ENCODE results near the gene SSC4D. TPM values are rescaled to one million over a fixed set of nuclear protein-coding genes. Genes with fewer than 3 reads are reported as not detected.
A peak's percentile ranks its signal among the peaks of the same experiment; 100 is the strongest.

Gene SSC4D
- total and polyA plus RNA-seq, 9 of the 15 experiments (the other 6 are each of a cell fraction or from before 2014, with no cell fraction given): 0.06 to 1.1 (median 0.85) TPM; not detected in 1

DNA sequence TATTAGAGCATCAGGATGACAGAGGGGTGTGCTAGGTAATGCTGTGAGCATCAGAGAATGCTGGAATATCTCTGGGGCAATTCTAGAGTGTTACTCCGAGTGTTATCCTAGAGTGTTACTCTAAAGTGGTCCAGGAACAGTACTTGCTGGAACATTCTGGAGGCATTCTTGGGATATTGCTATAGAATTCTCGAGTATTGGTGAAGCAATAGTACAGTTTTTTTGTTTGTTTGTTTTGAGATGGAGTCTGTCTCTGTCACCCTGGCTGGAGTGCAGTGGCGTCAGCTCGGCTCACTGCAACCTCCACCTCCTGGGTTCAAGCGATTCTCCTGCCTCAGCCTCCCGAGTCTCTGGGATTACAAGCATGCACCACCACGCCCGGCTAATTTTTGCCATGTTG lies 12.6 kb downstream of the SSC4D start (continued):
- TF ChIP-seq KAT8 (IDR thresholded peaks at IDR 0.05; ENCODE audit: low read depth) (no peak), BMI1 (IDR thresholded peaks at IDR 0.05; ENCODE audit: low read length) (no peak), ZFX (CRISPR knock-in tag; IDR thresholded peaks at IDR 0.05) (0 out of 2 replicates have a peak, but pooled peaks have one; percentile 5)
- TF ChIP-seq, protein P1, sequence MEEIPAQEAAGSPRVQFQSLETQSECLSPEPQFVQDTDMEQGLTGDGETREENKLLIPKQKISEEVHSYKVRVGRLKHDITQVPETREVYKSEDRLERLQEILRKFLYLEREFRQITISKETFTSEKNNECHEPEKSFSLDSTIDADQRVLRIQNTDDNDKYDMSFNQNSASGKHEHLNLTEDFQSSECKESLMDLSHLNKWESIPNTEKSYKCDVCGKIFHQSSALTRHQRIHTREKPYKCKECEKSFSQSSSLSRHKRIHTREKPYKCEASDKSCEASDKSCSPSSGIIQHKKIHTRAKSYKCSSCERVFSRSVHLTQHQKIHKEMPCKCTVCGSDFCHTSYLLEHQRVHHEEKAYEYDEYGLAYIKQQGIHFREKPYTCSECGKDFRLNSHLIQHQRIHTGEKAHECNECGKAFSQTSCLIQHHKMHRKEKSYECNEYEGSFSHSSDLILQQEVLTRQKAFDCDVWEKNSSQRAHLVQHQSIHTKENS (CRISPR knock-in tag; IDR thresholded peaks at IDR 0.05): no peak
- TF ChIP-seq, protein P2, sequence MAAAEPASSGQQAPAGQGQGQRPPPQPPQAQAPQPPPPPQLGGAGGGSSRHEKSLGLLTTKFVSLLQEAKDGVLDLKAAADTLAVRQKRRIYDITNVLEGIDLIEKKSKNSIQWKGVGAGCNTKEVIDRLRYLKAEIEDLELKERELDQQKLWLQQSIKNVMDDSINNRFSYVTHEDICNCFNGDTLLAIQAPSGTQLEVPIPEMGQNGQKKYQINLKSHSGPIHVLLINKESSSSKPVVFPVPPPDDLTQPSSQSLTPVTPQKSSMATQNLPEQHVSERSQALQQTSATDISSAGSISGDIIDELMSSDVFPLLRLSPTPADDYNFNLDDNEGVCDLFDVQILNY (CRISPR knock-in tag; IDR thresholded peaks at IDR 0.05): 0 out of 2 replicates have a peak, but pooled peaks have one; percentile 30

DNA sequence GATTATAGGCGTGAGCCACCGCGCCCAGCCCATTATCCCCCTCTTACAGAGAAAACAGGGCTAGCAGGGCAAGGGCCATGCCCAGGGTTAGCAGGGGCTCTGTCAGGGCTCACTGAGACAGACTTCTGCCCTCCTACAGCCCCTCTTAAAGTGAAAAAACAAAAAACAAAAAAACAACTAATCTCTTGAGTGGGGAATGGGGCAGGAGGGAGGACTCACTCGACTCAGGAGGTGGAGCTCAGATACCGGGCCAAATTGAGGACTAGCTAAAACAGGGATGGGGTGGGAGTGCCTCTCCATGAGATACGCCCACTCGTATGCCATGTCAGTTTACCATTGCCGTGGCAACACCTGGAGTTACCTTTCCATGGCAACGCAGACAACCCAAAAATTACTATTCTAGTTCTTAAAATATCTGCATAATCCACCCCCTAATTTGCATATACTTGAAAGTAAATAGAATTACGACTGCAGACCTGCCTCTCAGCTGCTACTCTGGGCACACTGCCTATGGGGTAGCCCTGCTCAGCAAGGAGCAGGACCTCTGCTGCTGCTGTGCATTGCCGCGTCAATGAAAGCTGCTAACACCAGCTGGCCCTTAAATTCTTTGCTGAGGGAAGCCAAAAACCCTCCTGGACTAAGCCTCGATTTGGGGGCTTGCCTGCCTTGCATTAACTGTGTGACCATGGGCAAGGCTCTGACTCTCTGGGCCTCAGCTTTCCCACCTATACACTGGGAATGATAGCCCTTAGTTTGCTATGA lies 13.4 kb downstream of the SSC4D start:
- H3K36me3 ChIP-seq (ENCODE audit: control insufficient read depth, insufficient read depth, low read length): peaks cover 3% of the 10 kb centered on the region; the same call in 1 of the 3 replicates
- ChIA-PET POLR2A (interaction anchor here (0.8 to 1.0 kb wide), 2 partner anchors 15 to 207 kb away, joined by 3 to 4 read pairs; no protein-coding TSS in a partner anchor), CTCF (ENCODE audit: low intra/inter-chr PET ratio) (no interaction called here)
- intact Hi-C loops (cut with micrococcal nuclease): no loop called here
- H3K9me1 ChIP-seq (ENCODE audit: control insufficient read depth, insufficient read depth, low read length): no peaks in the 10 kb centered on the region
- H3K4me1 ChIP-seq (replicated peaks in 1 of 2; ENCODE audit: control insufficient read depth in 2 of 2, insufficient read depth in 2 of 2, low read length in 2 of 2): peaks cover 36 to 67% of the 10 kb centered on the region in 2 experiments
- H3K4me3 ChIP-seq: no peak overlapping the region
- H3K79me2 ChIP-seq (ENCODE audit: control insufficient read depth, insufficient read depth, low read length): peaks cover 17% of the 10 kb centered on the region
- no peaks in the 10 kb centered on the region for H3K27me3 ChIP-seq (ENCODE audit: control insufficient read depth in 2 of 2, insufficient read depth in 2 of 2, low read length in 2 of 2)
- in situ Hi-C loops (cut with MboI): no loop called here
- H3K9me3 ChIP-seq (replicated peaks; ENCODE audit: control insufficient read depth, insufficient read depth, low read depth, low read length): no peaks in the 10 kb centered on the region
- 41% methylated on average over 13 of the region's 13 CpGs for WGBS (ENCODE audit: insufficient coverage, low coverage, missing lambda C conversion rate)
- H3K9ac ChIP-seq (ENCODE audit: insufficient read depth in 1 of 2, low read depth in 2 of 2, low read length in 2 of 2): peak overlapping the region; percentile 72 to 74
- peak in 1 of 4 experiments; percentile 63 for DNase-seq (ENCODE audit: extremely low read depth in 1 of 4, low spot score in 3 of 4)
- peak overlapping the region; percentile 79 for H2AFZ ChIP-seq (ENCODE audit: low read depth, low read length)
- H3K27ac ChIP-seq (ENCODE audit: extremely low read depth, low read depth, low read length): peak overlapping the region; percentile 46
- BruUV-seq (replicated peaks): no TSS peak
- no peaks in the 10 kb centered on the region for H4K20me1 ChIP-seq (replicated peaks; ENCODE audit: control insufficient read depth, insufficient read depth, low read length)
- peak; percentile 20 for ATAC-seq
- FAIRE-seq: peak; percentile 68
- peak overlapping the region; percentile 95 for H3K4me2 ChIP-seq (ENCODE audit: insufficient read depth, low read length)
- TF ChIP-seq, protein P3, sequence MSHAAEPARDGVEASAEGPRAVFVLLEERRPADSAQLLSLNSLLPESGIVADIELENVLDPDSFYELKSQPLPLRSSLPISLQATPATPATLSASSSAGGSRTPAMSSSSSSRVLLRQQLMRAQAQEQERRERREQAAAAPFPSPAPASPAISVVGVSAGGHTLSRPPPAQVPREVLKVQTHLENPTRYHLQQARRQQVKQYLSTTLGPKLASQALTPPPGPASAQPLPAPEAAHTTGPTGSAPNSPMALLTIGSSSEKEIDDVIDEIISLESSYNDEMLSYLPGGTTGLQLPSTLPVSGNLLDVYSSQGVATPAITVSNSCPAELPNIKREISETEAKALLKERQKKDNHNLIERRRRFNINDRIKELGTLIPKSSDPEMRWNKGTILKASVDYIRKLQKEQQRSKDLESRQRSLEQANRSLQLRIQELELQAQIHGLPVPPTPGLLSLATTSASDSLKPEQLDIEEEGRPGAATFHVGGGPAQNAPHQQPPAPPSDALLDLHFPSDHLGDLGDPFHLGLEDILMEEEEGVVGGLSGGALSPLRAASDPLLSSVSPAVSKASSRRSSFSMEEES (CRISPR knock-in tag; IDR thresholded peaks at IDR 0.05): no peak
- TF ChIP-seq SREBF1 (IDR thresholded peaks at IDR 0.05; ENCODE audit: borderline replicate concordance, low read depth, low read length) (no peak), ILF3 (IDR thresholded peaks at IDR 0.05; ENCODE audit: borderline replicate concordance) (no peak), TCFL5 (CRISPR knock-in tag; conservative IDR thresholded peaks at IDR 0.05) (no peak), HOXB6 (CRISPR knock-in tag; IDR thresholded peaks at IDR 0.05; ENCODE audit: borderline replicate concordance) (no peak), ZNF12 (CRISPR knock-in tag; IDR thresholded peaks at IDR 0.05) (no peak)
- TF ChIP-seq, protein P4, sequence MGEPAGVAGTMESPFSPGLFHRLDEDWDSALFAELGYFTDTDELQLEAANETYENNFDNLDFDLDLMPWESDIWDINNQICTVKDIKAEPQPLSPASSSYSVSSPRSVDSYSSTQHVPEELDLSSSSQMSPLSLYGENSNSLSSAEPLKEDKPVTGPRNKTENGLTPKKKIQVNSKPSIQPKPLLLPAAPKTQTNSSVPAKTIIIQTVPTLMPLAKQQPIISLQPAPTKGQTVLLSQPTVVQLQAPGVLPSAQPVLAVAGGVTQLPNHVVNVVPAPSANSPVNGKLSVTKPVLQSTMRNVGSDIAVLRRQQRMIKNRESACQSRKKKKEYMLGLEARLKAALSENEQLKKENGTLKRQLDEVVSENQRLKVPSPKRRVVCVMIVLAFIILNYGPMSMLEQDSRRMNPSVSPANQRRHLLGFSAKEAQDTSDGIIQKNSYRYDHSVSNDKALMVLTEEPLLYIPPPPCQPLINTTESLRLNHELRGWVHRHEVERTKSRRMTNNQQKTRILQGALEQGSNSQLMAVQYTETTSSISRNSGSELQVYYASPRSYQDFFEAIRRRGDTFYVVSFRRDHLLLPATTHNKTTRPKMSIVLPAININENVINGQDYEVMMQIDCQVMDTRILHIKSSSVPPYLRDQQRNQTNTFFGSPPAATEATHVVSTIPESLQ (CRISPR knock-in tag; IDR thresholded peaks at IDR 0.05): peak; percentile 68; the same call in 1 of the 2 replicates

Measured in K562 (cell line).